CD4-positive, alpha-beta T cell (primary cell): Measurements from ENCODE around the gene USH1G. TPM values are rescaled to one million over a fixed set of nuclear protein-coding genes. Genes with fewer than 3 reads are reported as not detected.

ENCODE experiments used
- ATAC-seq: fragments of 200-7000 bp; cut with Tn5 transposase; one replicate; pipeline ENCODE4 v1.10.0; 2022; ENCODE audit warnings: mild to moderate bottlenecking; ENCODE audit not compliant: poor library complexity
- CTCF ChIA-PET: fragments of 350-600 bp; sonication (Branson Sonifier 250); formaldehyde crosslinking; loops from one replicate; lab custom pipeline; 2021; ENCODE audit warnings: antibody characterized with exemption, inconsistent platforms; lab: Charles Lee
- POLR2A ChIA-PET: fragments of 350-600 bp; sonication (Branson Sonifier 250); formaldehyde crosslinking; loops from one replicate; lab custom pipeline; 2021; ENCODE audit warnings: antibody characterized with exemption, inconsistent platforms; lab: Charles Lee
- DNase-seq, 14 experiments: peaks; one replicate each; pipeline ENCODE4 v3.0.0-alpha.2; 2013 to 2020; ENCODE audit warnings: mixed read lengths in 2 of 14
- H3K27ac ChIP-seq, 2 donors: one replicate each; pipeline versions ENCODE4 v1.5.1 to v1.7.0; 2013; ENCODE audit warnings: low read length in 2 of 2, low read depth in 1 of 2, mild to moderate bottlenecking in 1 of 2
- H3K27me3 ChIP-seq, 2 experiments: 1 replicate in 1 of 2; 2 replicates in 1 of 2; pipeline versions ENCODE4 v1.6.1 to v1.7.0; 2013; ENCODE audit warnings: low read length in 2 of 2, control low read depth in 1 of 2, mild to moderate bottlenecking in 1 of 2, moderate library complexity in 1 of 2; ENCODE audit not compliant: insufficient read depth in 2 of 2, control insufficient read depth in 1 of 2
- H3K36me3 ChIP-seq: one replicate; pipeline ENCODE4 v1.6.1; 2013; ENCODE audit warnings: low read length, control low read depth; ENCODE audit not compliant: insufficient read depth
- H3K4me1 ChIP-seq: one replicate; pipeline ENCODE4 v1.6.1; 2013; ENCODE audit warnings: low read length, control low read depth; ENCODE audit not compliant: insufficient read depth
- H3K4me3 ChIP-seq: one replicate; pipeline ENCODE4 v1.5.1; 2013; ENCODE audit warnings: mild to moderate bottlenecking, low read length, moderate library complexity
- H3K9me3 ChIP-seq, 2 experiments: 1 replicate in 1 of 2; 2 replicates in 1 of 2; pipeline versions ENCODE4 v1.6.1 to v1.7.0; 2013; ENCODE audit warnings: low read length in 2 of 2, mild to moderate bottlenecking in 2 of 2, control low read depth in 1 of 2, moderate library complexity in 1 of 2; ENCODE audit not compliant: control insufficient read depth in 1 of 2, insufficient read depth in 1 of 2
- H3K27ac Mint-ChIP-seq: one replicate; pipeline ENCODE4 v1.8.0; 2020; ENCODE audit warnings: mixed read lengths
- H3K27me3 Mint-ChIP-seq: one replicate; pipeline ENCODE4 v1.8.0; 2021; ENCODE audit warnings: mixed read lengths
- H3K36me3 Mint-ChIP-seq: one replicate; pipeline ENCODE4 v1.8.0; 2021; ENCODE audit warnings: low read depth, mixed read lengths
- H3K4me1 Mint-ChIP-seq: one replicate; pipeline ENCODE4 v1.8.0; 2021; ENCODE audit warnings: low read depth, mixed read lengths
- H3K4me3 Mint-ChIP-seq: one replicate; pipeline ENCODE4 v1.8.0; 2020; ENCODE audit warnings: mild to moderate bottlenecking, mixed read lengths
- H3K9me3 Mint-ChIP-seq: one replicate; pipeline ENCODE4 v1.8.0; 2020; ENCODE audit warnings: mixed read lengths
- CTCF ChIP-seq: fragments of 200-600 bp; IDR thresholded peaks from one replicate; pipeline ENCODE4 v1.8.0; 2022; ENCODE audit warnings: antibody characterized with exemption, mild to moderate bottlenecking
- intact Hi-C, 2 experiments: fragments of 100-400 bp; cut with DNase I in 1 of 2; cut with micrococcal nuclease in 1 of 2; formaldehyde crosslinking; loops; one replicate each; pipeline versions ENCODE4 v1.15.1 to v1.9.0; 2023 to 2025; cut with DNase I, micrococcal nuclease
- total RNA-seq, 174 experiments: library from RNA in 2 of 174; stranded (reverse) in 2 of 174; gene quantifications; one replicate each; pipeline ENCODE4 v1.2.3 and lab custom pipeline; 2021 to 2026

USH1G gene
- total RNA-seq, 2 experiments from 2014 or later: not detected

GRCh38 chr17:74881073-74881472, 42.0 kb downstream of the USH1G start:
- H3K9me3 ChIP-seq: no peaks in the 10 kb centered on the region
- peaks cover 0 to 5% of the 10 kb centered on the region in 2 experiments for H3K27me3 ChIP-seq
- no peak overlapping the region for H3K4me3 ChIP-seq
- ChIA-PET POLR2A (no interaction called here), CTCF (no interaction called here)
- H3K27ac ChIP-seq: no peak overlapping the region
- Mint-ChIP-seq H3K4me3 (no peak overlapping the region), H3K9me3 (no peaks in the 10 kb centered on the region), H3K27me3 (peaks cover 6% of the 10 kb centered on the region), H3K27ac (no peak overlapping the region), H3K4me1 (no peaks in the 10 kb centered on the region), H3K36me3 (no peaks in the 10 kb centered on the region)
- no peak for TF ChIP-seq CTCF
- H3K36me3 ChIP-seq: no peaks in the 10 kb centered on the region
- intact Hi-C loops: no loop called here
- H3K4me1 ChIP-seq: no peaks in the 10 kb centered on the region
- no peak for DNase-seq
- no peak for ATAC-seq

GRCh38 chr17:74879308-74879707, 43.7 kb downstream of the USH1G start:
- H3K36me3 Mint-ChIP-seq: no peaks in the 10 kb centered on the region
- peaks cover 0 to 4% of the 10 kb centered on the region in 2 experiments for H3K27me3 ChIP-seq
- TF ChIP-seq CTCF: no peak
- H3K27ac ChIP-seq: no peak overlapping the region
- no peak overlapping the region for H3K4me3 Mint-ChIP-seq
- H3K4me1 ChIP-seq: peaks cover 2% of the 10 kb centered on the region
- CTCF ChIA-PET: no interaction called here
- no peak overlapping the region for H3K27ac Mint-ChIP-seq
- no peaks in the 10 kb centered on the region for H3K4me1 Mint-ChIP-seq
- ATAC-seq (no peak), DNase-seq (no peak)
- intact Hi-C loops: loop anchor here in 1 of 2 experiments (5.0 kb wide), 1 partner anchor 788 kb away; the partner anchor contains the start of genes RECQL5 and SAP30BP
- POLR2A ChIA-PET: interaction anchor here (0.6 kb wide), 1 partner anchor 1186 kb away, joined by 3 read pairs; no protein-coding TSS in a partner anchor
- H3K9me3 Mint-ChIP-seq: no peaks in the 10 kb centered on the region
- H3K27me3 Mint-ChIP-seq: peaks cover 3% of the 10 kb centered on the region
- H3K36me3 ChIP-seq: no peaks in the 10 kb centered on the region
- no peaks in the 10 kb centered on the region for H3K9me3 ChIP-seq
- H3K4me3 ChIP-seq: no peak overlapping the region

- H3K27me3 ChIP-seq: no peaks in the 10 kb centered on the region
- CTCF ChIA-PET: no interaction called here
- Mint-ChIP-seq H3K27me3 (no peaks in the 10 kb centered on the region), H3K27ac (no peak overlapping the region), H3K9me3 (no peaks in the 10 kb centered on the region), H3K4me3 (no peak overlapping the region), H3K36me3 (no peaks in the 10 kb centered on the region), H3K4me1 (peaks cover 5% of the 10 kb centered on the region)
- H3K4me1 ChIP-seq: peaks cover 8% of the 10 kb centered on the region
- DNase-seq: no peak
- H3K36me3 ChIP-seq: no peaks in the 10 kb centered on the region
- POLR2A ChIA-PET: interaction anchor here (0.6 kb wide), 1 partner anchor 1186 kb away, joined by 3 read pairs; no protein-coding TSS in a partner anchor
- intact Hi-C loops: loop anchor here in 1 of 2 experiments (5.0 kb wide), 1 partner anchor 789 kb away; the partner anchor contains the start of genes RECQL5 and SAP30BP
- H3K27ac ChIP-seq: no peak overlapping the region
- no peak for TF ChIP-seq CTCF
- no peak overlapping the region for H3K4me3 ChIP-seq
- no peak for ATAC-seq
- no peaks in the 10 kb centered on the region for H3K9me3 ChIP-seq
These were observed 44.4 kb downstream of the USH1G start for GRCh38 chr17:74878658-74879057.
